Activated CD8-positive, alpha-beta T cell treated with anti-CD3 and anti-CD28 coated beads, Interleukin-2, amount 10 ng/mL, durations not matched to agents 7 days and 5 days (primary cell): ENCODE measurements around the gene SLC36A1. TPM values are rescaled to one million over a fixed set of nuclear protein-coding genes. Genes with fewer than 3 reads are reported as not detected.

Experiments used
- ATAC-seq: fragments of 150-1000 bp; cut with Tn5 transposase; one replicate; pipeline ENCODE4 v1.10.0; 2021; ENCODE audit warnings: moderate library complexity
- CTCF ChIA-PET: fragments of 350-600 bp; sonication (Branson Sonifier 250); formaldehyde crosslinking; loops from one replicate; lab custom pipeline; 2021; ENCODE audit warnings: antibody characterized with exemption; lab: Charles Lee
- POLR2A ChIA-PET: fragments of 350-600 bp; sonication (Branson Sonifier 250); formaldehyde crosslinking; loops from one replicate; lab custom pipeline; 2021; ENCODE audit warnings: antibody characterized with exemption; lab: Charles Lee
- DNase-seq: peaks from one replicate; pipeline ENCODE4 v3.0.0-alpha.2; 2020
- H3K27ac Mint-ChIP-seq: one replicate; pipeline ENCODE4 v1.8.0; 2021; ENCODE audit warnings: mild to moderate bottlenecking, mixed read lengths
- H3K27me3 Mint-ChIP-seq: one replicate; pipeline ENCODE4 v1.8.0; 2021; ENCODE audit warnings: low read depth, mixed read lengths
- H3K36me3 Mint-ChIP-seq: one replicate; pipeline ENCODE4 v1.8.0; 2021; ENCODE audit warnings: low read depth, mixed read lengths
- H3K4me1 Mint-ChIP-seq: one replicate; pipeline ENCODE4 v1.8.0; 2021; ENCODE audit warnings: low read depth, mixed read lengths
- H3K4me3 Mint-ChIP-seq: one replicate; pipeline ENCODE4 v1.8.0; 2021; ENCODE audit warnings: mild to moderate bottlenecking, mixed read lengths
- H3K9me3 Mint-ChIP-seq: one replicate; pipeline ENCODE4 v1.8.0; 2022; ENCODE audit warnings: mixed read lengths; ENCODE audit not compliant: insufficient read depth
- total RNA-seq, 2 experiments: library from RNA; stranded (reverse); gene quantifications; one replicate each; pipeline ENCODE4 v1.2.3, GENCODE V29; 2021

SLC36A1 gene
- total RNA-seq, 2 experiments from 2014 or later = 6.6 to 7.7 TPM

DNA sequence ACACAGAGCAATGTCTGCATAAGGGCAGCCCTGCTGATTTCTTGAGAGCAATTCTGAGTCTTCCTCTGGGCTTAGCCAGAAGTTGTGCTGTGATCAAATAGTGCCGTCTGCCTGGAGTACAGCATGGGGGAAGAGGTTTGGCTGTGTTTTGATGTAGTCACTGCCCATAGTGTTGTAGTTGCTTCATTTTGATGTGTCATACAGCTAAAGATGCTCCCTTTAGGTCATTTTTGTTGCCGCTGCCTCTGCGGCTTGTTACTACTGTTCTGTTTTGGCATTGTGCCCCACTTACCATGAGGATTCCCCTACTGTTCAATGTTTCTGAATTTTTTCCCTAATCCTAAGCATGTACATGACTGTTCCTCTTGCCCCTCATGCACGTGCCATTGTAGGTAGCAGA is 23.0 kb downstream of the SLC36A1 start:
- ChIA-PET POLR2A (no interaction called here), CTCF (no interaction called here)
- Mint-ChIP-seq H3K36me3 (peaks cover 3% of the 10 kb centered on the region), H3K4me3 (no peak overlapping the region), H3K27me3 (no peaks in the 10 kb centered on the region), H3K4me1 (no peaks in the 10 kb centered on the region), H3K27ac (no peak overlapping the region), H3K9me3 (no peaks in the 10 kb centered on the region)
- DNase-seq = no peak
- ATAC-seq = no peak

GRCh38 chr5:151471276-151471675 is 23.9 kb downstream of the SLC36A1 start:
- no peaks in the 10 kb centered on the region for H3K4me1 Mint-ChIP-seq
- no peak for ATAC-seq
- no peak overlapping the region for H3K4me3 Mint-ChIP-seq
- no peaks in the 10 kb centered on the region for H3K9me3 Mint-ChIP-seq
- ChIA-PET POLR2A (no interaction called here), CTCF (interaction anchor here (1.0 kb wide), 1 partner anchor 24 kb away, joined by 4 read pairs; the partner anchor contains the start of gene SLC36A1)
- peaks cover 3% of the 10 kb centered on the region for H3K36me3 Mint-ChIP-seq
- H3K27ac Mint-ChIP-seq = no peak overlapping the region
- no peaks in the 10 kb centered on the region for H3K27me3 Mint-ChIP-seq
- DNase-seq = no peak

DNA sequence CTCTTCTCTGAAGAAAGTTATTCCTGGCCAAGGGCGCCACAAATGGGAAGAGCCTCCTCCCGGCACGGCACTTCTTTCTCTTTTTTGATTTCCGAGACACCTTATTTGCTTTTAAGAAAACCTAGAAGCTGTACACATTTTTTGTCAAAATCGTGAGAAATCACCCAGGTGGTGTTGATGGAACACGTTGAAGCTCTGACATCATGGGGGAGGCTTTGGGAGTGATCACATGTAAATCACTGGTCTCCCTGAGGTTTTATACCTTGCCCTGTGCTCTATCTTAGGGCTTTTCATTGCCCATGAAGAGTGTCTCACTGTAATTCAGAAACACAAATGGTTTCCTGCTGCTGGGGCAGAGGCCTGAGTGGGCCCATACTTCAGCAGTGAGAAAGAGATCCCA is 27.4 kb downstream of the SLC36A1 start:
- no peak overlapping the region for H3K27ac Mint-ChIP-seq
- H3K4me3 Mint-ChIP-seq = no peak overlapping the region
- ChIA-PET CTCF (interaction anchor here (1.1 to 1.6 kb wide), 2 partner anchors 27 to 28 kb away, joined by 3 to 6 read pairs; partner anchors contain the start of gene SLC36A1), POLR2A (interaction anchor here (1.1 kb wide), 1 partner anchor 17 kb away, joined by 4 read pairs; no protein-coding TSS in a partner anchor)
- no peak for DNase-seq
- no peaks in the 10 kb centered on the region for H3K27me3 Mint-ChIP-seq
- no peaks in the 10 kb centered on the region for H3K4me1 Mint-ChIP-seq
- ATAC-seq = no peak
- H3K36me3 Mint-ChIP-seq = no peaks in the 10 kb centered on the region
- no peaks in the 10 kb centered on the region for H3K9me3 Mint-ChIP-seq

DNA sequence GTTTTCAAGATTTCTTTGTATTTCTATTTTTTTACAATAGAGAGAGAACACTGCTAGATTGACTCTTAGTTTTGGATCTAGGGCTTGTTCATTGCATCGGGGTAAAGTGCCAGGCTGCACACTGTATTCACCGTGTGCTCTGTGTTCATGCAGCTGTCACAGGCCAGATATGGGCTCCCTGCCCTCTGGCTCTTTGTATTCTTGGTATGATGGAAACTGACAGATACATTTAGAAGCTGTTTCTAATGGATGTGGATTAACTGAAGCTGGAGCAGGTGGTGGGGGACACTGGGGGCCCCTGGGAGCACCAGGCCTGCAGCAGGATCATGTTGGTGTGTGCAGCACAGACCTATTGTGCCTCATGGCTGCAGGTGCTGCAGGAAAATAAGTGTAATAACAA is 28.0 kb downstream of the SLC36A1 start:
- CTCF ChIA-PET = interaction anchor here (1.6 kb wide), 1 partner anchor 28 kb away, joined by 6 read pairs; the partner anchor contains the start of gene SLC36A1
- Mint-ChIP-seq H3K36me3 (no peaks in the 10 kb centered on the region), H3K27me3 (no peaks in the 10 kb centered on the region), H3K4me1 (no peaks in the 10 kb centered on the region), H3K9me3 (no peaks in the 10 kb centered on the region), H3K4me3 (no peak overlapping the region), H3K27ac (no peak overlapping the region)
- POLR2A ChIA-PET = no interaction called here
- no peak for DNase-seq
- ATAC-seq = no peak

GRCh38 chr5:151476016-151476415 is 28.6 kb downstream of the SLC36A1 start:
- no peaks in the 10 kb centered on the region for H3K4me1 Mint-ChIP-seq
- H3K36me3 Mint-ChIP-seq = peaks cover 3% of the 10 kb centered on the region
- no peak overlapping the region for H3K4me3 Mint-ChIP-seq
- ATAC-seq (no peak), DNase-seq (no peak)
- no peak overlapping the region for H3K27ac Mint-ChIP-seq
- ChIA-PET CTCF (interaction anchor here (1.0 to 1.6 kb wide), 2 partner anchors 22 to 29 kb away, joined by 3 to 6 read pairs; partner anchors contain the start of gene SLC36A1), POLR2A (no interaction called here)
- no peaks in the 10 kb centered on the region for H3K9me3 Mint-ChIP-seq
- H3K27me3 Mint-ChIP-seq = no peaks in the 10 kb centered on the region

DNA sequence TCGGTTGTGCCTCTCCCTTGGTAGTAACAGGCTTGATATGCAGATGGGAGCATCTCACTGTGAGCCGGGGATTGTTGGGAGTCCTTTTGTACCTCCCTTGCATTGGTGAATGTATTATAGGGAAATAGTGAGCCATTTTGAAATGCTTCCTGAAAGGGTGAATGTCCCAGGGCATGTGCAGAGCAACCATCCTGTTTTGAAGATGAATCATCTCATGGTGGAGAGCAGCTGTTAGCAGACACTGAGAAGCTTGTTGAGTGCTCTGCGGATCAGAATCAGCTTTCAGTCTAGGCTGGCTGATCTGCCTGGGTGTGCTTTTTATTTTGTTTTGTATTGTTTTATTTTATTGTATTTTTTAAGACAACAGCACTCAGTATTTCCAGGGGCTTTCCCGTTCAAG is 29.7 kb downstream of the SLC36A1 start:
- Mint-ChIP-seq H3K27ac (no peak overlapping the region), H3K9me3 (no peaks in the 10 kb centered on the region), H3K4me1 (no peaks in the 10 kb centered on the region), H3K4me3 (no peak overlapping the region), H3K36me3 (peaks cover 6% of the 10 kb centered on the region), H3K27me3 (no peaks in the 10 kb centered on the region)
- ChIA-PET CTCF (interaction anchor here (1.0 kb wide), 2 partner anchors 18 to 21 kb away, joined by 3 read pairs; no protein-coding TSS in a partner anchor), POLR2A (no interaction called here)
- ATAC-seq (no peak), DNase-seq (no peak)

GRCh38 chr5:151480384-151481293 is 33.2 kb downstream of the SLC36A1 start:
- DNase-seq (no peak), ATAC-seq (no peak)
- ChIA-PET CTCF (interaction anchor here (0.8 to 1.5 kb wide), 4 partner anchors 18 to 43 kb away, joined by 3 to 4 read pairs (median 3); partner anchors contain the start of gene SLC36A1), POLR2A (no interaction called here)
- Mint-ChIP-seq H3K27me3 (no peaks in the 10 kb centered on the region), H3K9me3 (no peaks in the 10 kb centered on the region), H3K4me3 (no peak overlapping the region), H3K27ac (no peak overlapping the region), H3K36me3 (peaks cover 11% of the 10 kb centered on the region), H3K4me1 (peaks cover 6% of the 10 kb centered on the region)

- ChIA-PET CTCF (interaction anchor here (1.7 kb wide), 1 partner anchor 36 kb away, joined by 4 read pairs; the partner anchor contains the start of gene SLC36A1), POLR2A (no interaction called here)
- Mint-ChIP-seq H3K36me3 (peaks cover 22% of the 10 kb centered on the region), H3K9me3 (no peaks in the 10 kb centered on the region), H3K4me3 (no peak overlapping the region), H3K27ac (no peak overlapping the region), H3K4me1 (peaks cover 6% of the 10 kb centered on the region), H3K27me3 (no peaks in the 10 kb centered on the region)
- no peak for ATAC-seq
- DNase-seq = no peak
These were observed 35.8 kb downstream of the SLC36A1 start for GRCh38 chr5:151483176-151483575.

DNA sequence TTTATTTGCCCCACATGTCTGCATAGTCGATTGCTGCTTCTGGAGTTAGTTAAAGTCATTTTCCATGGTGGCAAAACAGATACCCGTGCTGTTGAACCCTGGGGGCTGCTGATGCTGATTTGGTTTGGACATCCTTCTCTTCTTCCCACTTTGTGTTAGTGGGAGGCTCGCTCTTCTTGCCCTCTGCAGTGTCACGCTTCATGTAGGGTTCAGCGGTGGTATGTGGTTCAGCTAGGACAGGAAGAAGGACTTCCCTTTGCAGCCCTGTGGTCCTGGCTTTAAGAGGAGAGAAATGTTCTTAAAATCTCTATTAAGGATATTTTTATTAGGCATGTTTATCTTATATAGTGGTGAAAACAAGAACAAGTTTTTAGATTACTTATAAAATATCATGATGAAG is 36.2 kb downstream of the SLC36A1 start:
- Mint-ChIP-seq H3K27ac (no peak overlapping the region), H3K36me3 (peaks cover 22% of the 10 kb centered on the region), H3K27me3 (no peaks in the 10 kb centered on the region), H3K4me1 (peaks cover 6% of the 10 kb centered on the region), H3K9me3 (no peaks in the 10 kb centered on the region), H3K4me3 (no peak overlapping the region)
- CTCF ChIA-PET = interaction anchor here (1.7 kb wide), 1 partner anchor 36 kb away, joined by 4 read pairs; the partner anchor contains the start of gene SLC36A1
- POLR2A ChIA-PET = no interaction called here
- ATAC-seq = no peak
- DNase-seq = no peak

DNA sequence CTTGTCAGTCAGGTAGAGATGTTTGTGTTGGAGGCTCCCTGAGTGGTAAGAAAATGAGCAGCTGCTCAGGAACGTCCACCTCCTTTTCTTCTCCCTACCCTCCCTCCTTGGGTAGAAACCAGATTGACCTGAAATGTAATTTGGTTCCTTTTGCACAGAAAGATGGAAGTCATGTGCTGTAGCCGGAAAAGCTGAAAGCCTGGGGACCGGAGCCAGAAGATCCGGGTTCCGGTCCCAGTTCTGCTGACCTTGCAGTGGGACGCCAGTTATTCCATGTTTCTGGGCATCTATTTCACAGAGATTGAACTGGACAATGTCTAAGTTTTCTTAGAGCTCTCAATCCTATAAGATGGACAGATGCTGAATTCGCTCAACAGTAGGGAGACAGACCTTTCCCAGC is 40.1 kb downstream of the SLC36A1 start:
- ATAC-seq = no peak
- no peak overlapping the region for H3K27ac Mint-ChIP-seq
- H3K4me1 Mint-ChIP-seq = peaks cover 6% of the 10 kb centered on the region
- POLR2A ChIA-PET = interaction anchor here (0.8 kb wide), 1 partner anchor 8 kb away, joined by 3 read pairs; no protein-coding TSS in a partner anchor
- CTCF ChIA-PET = no interaction called here
- DNase-seq = no peak
- peaks cover 16% of the 10 kb centered on the region for H3K36me3 Mint-ChIP-seq
- H3K9me3 Mint-ChIP-seq = no peaks in the 10 kb centered on the region
- no peaks in the 10 kb centered on the region for H3K27me3 Mint-ChIP-seq
- H3K4me3 Mint-ChIP-seq = no peak overlapping the region

- no peak overlapping the region for H3K4me3 Mint-ChIP-seq
- H3K27ac Mint-ChIP-seq = no peak overlapping the region
- H3K27me3 Mint-ChIP-seq = no peaks in the 10 kb centered on the region
- DNase-seq (no peak), ATAC-seq (no peak)
- peaks cover 11% of the 10 kb centered on the region for H3K36me3 Mint-ChIP-seq
- POLR2A ChIA-PET = interaction anchor here (0.6 kb wide), 1 partner anchor 316 kb away, joined by 3 read pairs; no protein-coding TSS in a partner anchor
- H3K9me3 Mint-ChIP-seq = no peaks in the 10 kb centered on the region
- no peaks in the 10 kb centered on the region for H3K4me1 Mint-ChIP-seq
- CTCF ChIA-PET = interaction anchor here (1.1 to 1.7 kb wide), 2 partner anchors 33 to 43 kb away, joined by 4 read pairs; partner anchors contain the start of gene SLC36A1
These were observed 43.2 kb downstream of the SLC36A1 start for GRCh38 chr5:151490627-151491026.

GRCh38 chr5:151491062-151491461 is 43.7 kb downstream of the SLC36A1 start:
- Mint-ChIP-seq H3K36me3 (peaks cover 6% of the 10 kb centered on the region), H3K4me3 (no peak overlapping the region), H3K4me1 (no peaks in the 10 kb centered on the region), H3K27ac (no peak overlapping the region), H3K27me3 (no peaks in the 10 kb centered on the region), H3K9me3 (no peaks in the 10 kb centered on the region)
- no peak for ATAC-seq
- POLR2A ChIA-PET = no interaction called here
- DNase-seq = no peak
- CTCF ChIA-PET = interaction anchor here (1.1 to 1.7 kb wide), 2 partner anchors 33 to 44 kb away, joined by 4 read pairs; partner anchors contain the start of gene SLC36A1
